Activated naive CD4-positive, alpha-beta T cell treated with anti-CD3 and anti-CD28 coated beads, Interleukin-2, amount 10 ng/mL, durations not matched to agents 7 days and 5 days (primary cell): Measurements from ENCODE around the gene TFDP3.

ENCODE experiments used
- CTCF ChIA-PET: fragments of 350-600 bp; sonication (Branson Sonifier 250); formaldehyde crosslinking; loops from one replicate; lab custom pipeline; 2021; ENCODE audit warnings: antibody characterized with exemption; lab: Charles Lee
- DNase-seq: peaks from one replicate; pipeline ENCODE4 v3.0.0-alpha.2; 2020
- H3K27ac Mint-ChIP-seq: one replicate; pipeline ENCODE4 v1.8.0; 2021; ENCODE audit warnings: mild to moderate bottlenecking, moderate library complexity, mixed read lengths
- H3K27me3 Mint-ChIP-seq: one replicate; pipeline ENCODE4 v1.8.0; 2021; ENCODE audit warnings: mild to moderate bottlenecking, mixed read lengths
- H3K36me3 Mint-ChIP-seq: one replicate; pipeline ENCODE4 v1.8.0; 2021; ENCODE audit warnings: mixed read lengths
- H3K4me1 Mint-ChIP-seq: one replicate; pipeline ENCODE4 v1.8.0; 2021; ENCODE audit warnings: mixed read lengths
- H3K4me3 Mint-ChIP-seq: one replicate; pipeline ENCODE4 v1.8.0; 2021; ENCODE audit warnings: mild to moderate bottlenecking, moderate library complexity, mixed read lengths
- H3K9me3 Mint-ChIP-seq: one replicate; pipeline ENCODE4 v1.8.0; 2021; ENCODE audit warnings: mixed read lengths

The TFDP3 gene

GRCh38 chrX:133218329-133218728, at the start of gene TFDP3:
TSS of gene TFDP3 (minus strand) at chrX:133218354. CDS start at chrX:133218259, 95 bp downstream.
- no peak within 1 kb of the TSS for H3K27ac Mint-ChIP-seq
- H3K4me3 Mint-ChIP-seq = no peak within 1 kb of the TSS
- H3K4me1 Mint-ChIP-seq = no peaks in the 10 kb centered on the region
- H3K27me3 Mint-ChIP-seq = no peaks in the 10 kb centered on the region
- no peaks in the 10 kb centered on the region for H3K9me3 Mint-ChIP-seq
- DNase-seq = no peak
- H3K36me3 Mint-ChIP-seq = no peaks in the 10 kb centered on the region
- CTCF ChIA-PET = no interaction called here

DNA sequence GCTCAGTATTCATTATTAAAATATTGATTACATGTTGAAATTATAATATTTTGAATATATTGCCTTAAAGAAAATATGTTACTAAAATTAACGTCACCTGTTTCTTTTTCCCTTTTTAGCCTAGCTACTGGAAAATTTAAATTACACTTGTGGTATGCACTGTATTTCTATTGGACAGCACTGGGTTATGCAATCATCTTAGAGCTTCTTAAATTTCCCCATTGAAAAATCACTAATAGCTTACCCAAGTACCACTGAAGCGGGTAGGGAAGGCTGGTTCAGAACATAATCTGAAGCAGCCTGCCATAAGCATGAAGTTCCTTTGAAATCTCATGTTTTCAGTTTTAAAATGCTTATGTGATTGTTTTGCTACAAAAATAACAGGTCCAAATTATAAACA, 49.5 kb upstream of the TFDP3 start:
- Mint-ChIP-seq H3K36me3 (no peaks in the 10 kb centered on the region), H3K4me1 (no peaks in the 10 kb centered on the region), H3K9me3 (no peaks in the 10 kb centered on the region), H3K27me3 (no peaks in the 10 kb centered on the region), H3K27ac (no peak overlapping the region), H3K4me3 (no peak overlapping the region)
- DNase-seq = no peak
- CTCF ChIA-PET = no interaction called here

- no peak overlapping the region for H3K27ac Mint-ChIP-seq
- no peaks in the 10 kb centered on the region for H3K9me3 Mint-ChIP-seq
- CTCF ChIA-PET = no interaction called here
- DNase-seq = no peak
- H3K4me3 Mint-ChIP-seq = no peak overlapping the region
- H3K36me3 Mint-ChIP-seq = no peaks in the 10 kb centered on the region
- no peaks in the 10 kb centered on the region for H3K4me1 Mint-ChIP-seq
- no peaks in the 10 kb centered on the region for H3K27me3 Mint-ChIP-seq
These were observed 47.2 kb upstream of the TFDP3 start for GRCh38 chrX:133265331-133265730.

DNA sequence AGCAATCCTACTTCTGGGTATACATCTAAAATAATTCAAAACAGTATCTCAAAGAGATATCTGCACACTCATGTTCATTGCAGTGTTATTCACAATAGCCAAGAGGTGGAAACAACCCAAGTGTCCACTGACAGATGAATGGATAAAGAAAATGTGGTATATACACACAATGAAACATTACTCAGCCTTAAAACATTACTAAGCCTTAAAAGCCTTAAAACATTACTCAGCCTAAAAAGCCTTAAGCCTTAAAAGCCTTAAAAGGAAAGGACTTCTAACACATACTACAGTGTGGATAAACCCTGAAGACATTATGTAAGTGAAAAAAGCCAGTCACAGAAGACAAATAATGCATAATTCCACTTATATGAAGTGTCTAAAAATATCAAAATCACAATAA, 40.3 kb upstream of the TFDP3 start:
- CTCF ChIA-PET = no interaction called here
- H3K27me3 Mint-ChIP-seq = no peaks in the 10 kb centered on the region
- H3K27ac Mint-ChIP-seq = no peak overlapping the region
- DNase-seq = no peak
- H3K4me3 Mint-ChIP-seq = no peak overlapping the region
- H3K36me3 Mint-ChIP-seq = no peaks in the 10 kb centered on the region
- H3K4me1 Mint-ChIP-seq = no peaks in the 10 kb centered on the region
- no peaks in the 10 kb centered on the region for H3K9me3 Mint-ChIP-seq

- Mint-ChIP-seq H3K9me3 (no peaks in the 10 kb centered on the region), H3K36me3 (no peaks in the 10 kb centered on the region), H3K4me1 (no peaks in the 10 kb centered on the region), H3K27ac (no peak overlapping the region), H3K4me3 (no peak overlapping the region), H3K27me3 (no peaks in the 10 kb centered on the region)
- no peak for DNase-seq
- CTCF ChIA-PET = no interaction called here
These were observed 36.5 kb upstream of the TFDP3 start for GRCh38 chrX:133254666-133255065.

GRCh38 chrX:133251204-133251603, 33.0 kb upstream of the TFDP3 start:
- Mint-ChIP-seq H3K4me1 (no peaks in the 10 kb centered on the region), H3K27me3 (no peaks in the 10 kb centered on the region), H3K27ac (no peak overlapping the region), H3K9me3 (peaks cover 2% of the 10 kb centered on the region), H3K4me3 (no peak overlapping the region), H3K36me3 (no peaks in the 10 kb centered on the region)
- CTCF ChIA-PET = no interaction called here
- DNase-seq = no peak

GRCh38 chrX:133250184-133251100, 32.3 kb upstream of the TFDP3 start:
- Mint-ChIP-seq H3K27ac (no peak overlapping the region), H3K27me3 (no peaks in the 10 kb centered on the region), H3K9me3 (peaks cover 2% of the 10 kb centered on the region), H3K36me3 (no peaks in the 10 kb centered on the region), H3K4me1 (no peaks in the 10 kb centered on the region), H3K4me3 (no peak overlapping the region)
- CTCF ChIA-PET = no interaction called here
- no peak for DNase-seq

DNA sequence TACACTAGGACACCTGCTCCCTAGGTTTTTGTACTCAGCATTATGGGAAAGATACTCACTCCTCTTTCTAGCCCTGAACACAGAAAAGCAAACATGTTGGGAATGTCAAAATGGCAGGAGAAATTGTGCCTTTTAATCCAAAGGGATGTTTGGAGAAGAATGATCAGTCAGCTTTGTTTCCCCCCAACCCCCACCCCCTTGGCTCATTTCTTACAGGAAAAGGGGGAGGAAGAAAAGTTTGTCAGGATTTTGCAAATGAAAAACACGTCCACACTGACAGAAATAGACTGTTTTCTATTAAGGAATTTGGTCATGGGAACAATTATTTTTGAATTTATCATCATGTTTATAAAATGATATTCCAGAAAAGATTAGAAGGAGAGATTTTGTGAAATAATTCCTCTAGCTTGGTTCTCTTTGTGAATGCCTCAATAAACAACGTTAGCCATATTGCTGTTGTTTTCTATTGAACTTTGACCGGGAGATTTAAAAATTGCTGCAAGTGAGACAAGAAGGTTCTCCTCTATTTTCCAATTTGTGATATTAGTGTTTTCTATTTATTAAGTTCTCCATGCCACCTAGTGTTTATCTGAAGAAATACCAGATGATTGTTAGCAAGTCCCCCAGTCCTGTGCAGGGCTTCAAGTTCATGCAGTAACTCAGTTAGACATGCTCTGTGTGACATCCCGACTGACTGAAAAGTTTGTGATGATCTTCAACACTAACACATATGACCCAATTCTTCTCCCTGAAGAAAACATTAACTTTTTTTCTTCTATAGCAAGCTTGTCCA, 31.3 kb upstream of the TFDP3 start:
- Mint-ChIP-seq H3K4me1 (no peaks in the 10 kb centered on the region), H3K27ac (no peak overlapping the region), H3K36me3 (no peaks in the 10 kb centered on the region), H3K27me3 (no peaks in the 10 kb centered on the region), H3K4me3 (no peak overlapping the region), H3K9me3 (peaks cover 2% of the 10 kb centered on the region)
- DNase-seq = no peak
- CTCF ChIA-PET = no interaction called here

DNA sequence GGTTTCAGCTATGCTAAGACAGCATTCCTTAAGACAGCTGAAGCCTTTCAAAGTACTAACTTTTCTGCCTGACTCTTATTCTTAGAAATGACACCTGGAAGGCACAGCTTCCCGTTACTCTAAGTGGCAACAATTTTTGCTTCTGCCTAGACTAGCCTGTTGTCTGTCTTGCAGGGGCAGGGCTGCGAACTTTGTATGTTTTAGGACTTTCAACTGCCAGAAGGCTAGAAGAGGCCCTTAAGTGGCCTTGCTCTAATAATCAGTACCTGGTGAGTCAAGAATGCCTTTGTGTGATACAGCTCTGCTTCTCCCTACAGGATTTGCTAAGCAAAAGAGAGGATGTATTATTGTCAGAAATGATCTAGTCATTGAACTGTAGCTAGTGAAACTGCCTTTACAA, 30.0 kb upstream of the TFDP3 start:
- no peaks in the 10 kb centered on the region for H3K4me1 Mint-ChIP-seq
- H3K36me3 Mint-ChIP-seq = no peaks in the 10 kb centered on the region
- H3K27me3 Mint-ChIP-seq = no peaks in the 10 kb centered on the region
- no peak overlapping the region for H3K27ac Mint-ChIP-seq
- no peak overlapping the region for H3K4me3 Mint-ChIP-seq
- no peak for DNase-seq
- peaks cover 2% of the 10 kb centered on the region for H3K9me3 Mint-ChIP-seq
- CTCF ChIA-PET = no interaction called here

DNA sequence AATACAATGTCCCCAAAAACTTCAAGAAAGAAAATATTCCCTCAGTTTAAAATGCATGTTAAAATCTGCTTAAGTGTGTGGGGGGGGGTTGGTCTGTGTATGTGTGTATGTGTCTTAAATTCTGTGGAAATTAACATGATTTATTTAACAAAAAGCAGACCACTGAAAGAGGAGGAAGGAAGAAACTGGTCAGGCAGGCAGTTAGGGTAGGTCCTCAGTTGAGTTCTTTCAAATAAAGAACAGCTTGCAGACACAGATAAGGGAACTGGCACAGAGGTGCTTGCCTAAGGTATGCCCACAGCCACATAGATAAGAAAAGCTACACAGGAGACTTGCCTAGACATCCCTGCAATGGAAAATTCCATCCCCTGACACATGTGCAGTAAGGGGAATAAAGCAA, 28.8 kb upstream of the TFDP3 start:
- H3K4me1 Mint-ChIP-seq = no peaks in the 10 kb centered on the region
- no peaks in the 10 kb centered on the region for H3K27me3 Mint-ChIP-seq
- H3K27ac Mint-ChIP-seq = no peak overlapping the region
- CTCF ChIA-PET = no interaction called here
- no peak overlapping the region for H3K4me3 Mint-ChIP-seq
- no peaks in the 10 kb centered on the region for H3K36me3 Mint-ChIP-seq
- peaks cover 2% of the 10 kb centered on the region for H3K9me3 Mint-ChIP-seq
- no peak for DNase-seq

GRCh38 chrX:133235830-133236229, 17.7 kb upstream of the TFDP3 start:
- Mint-ChIP-seq H3K27me3 (no peaks in the 10 kb centered on the region), H3K27ac (no peak overlapping the region), H3K9me3 (no peaks in the 10 kb centered on the region), H3K4me1 (no peaks in the 10 kb centered on the region), H3K36me3 (no peaks in the 10 kb centered on the region), H3K4me3 (no peak overlapping the region)
- no peak for DNase-seq
- CTCF ChIA-PET = no interaction called here

- Mint-ChIP-seq H3K4me3 (no peak overlapping the region), H3K27me3 (no peaks in the 10 kb centered on the region), H3K9me3 (no peaks in the 10 kb centered on the region), H3K36me3 (no peaks in the 10 kb centered on the region), H3K4me1 (no peaks in the 10 kb centered on the region), H3K27ac (no peak overlapping the region)
- DNase-seq = no peak
- CTCF ChIA-PET = no interaction called here
These were observed 14.2 kb upstream of the TFDP3 start for GRCh38 chrX:133232331-133232730.

- Mint-ChIP-seq H3K27me3 (no peaks in the 10 kb centered on the region), H3K4me1 (no peaks in the 10 kb centered on the region), H3K36me3 (no peaks in the 10 kb centered on the region), H3K27ac (no peak overlapping the region), H3K9me3 (no peaks in the 10 kb centered on the region), H3K4me3 (no peak overlapping the region)
- no peak for DNase-seq
- CTCF ChIA-PET = no interaction called here
These were observed 11.2 kb upstream of the TFDP3 start for GRCh38 chrX:133229361-133229760.

DNA sequence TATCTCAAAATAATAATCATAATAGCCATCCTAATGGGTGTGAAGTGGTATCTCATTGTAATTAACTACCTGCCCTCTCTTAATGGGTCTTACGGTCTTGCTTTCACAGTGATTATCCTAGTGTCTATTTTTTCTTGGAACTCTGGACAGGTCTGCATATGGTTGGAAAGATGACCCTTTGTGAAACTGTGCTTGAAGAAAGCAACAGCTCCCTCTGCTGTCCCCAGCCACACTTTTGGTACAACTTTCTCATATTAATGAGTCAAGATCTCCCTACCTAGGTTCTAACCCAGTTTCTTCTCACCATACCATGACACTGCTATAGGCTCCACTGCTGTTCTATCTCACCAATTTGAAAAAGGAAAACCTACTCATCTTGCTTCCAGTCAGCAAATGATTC, 2.4 kb downstream of the TFDP3 start:
- H3K36me3 Mint-ChIP-seq = no peaks in the 10 kb centered on the region
- no peak for DNase-seq
- H3K4me1 Mint-ChIP-seq = no peaks in the 10 kb centered on the region
- H3K4me3 Mint-ChIP-seq = no peak overlapping the region
- no peak overlapping the region for H3K27ac Mint-ChIP-seq
- H3K27me3 Mint-ChIP-seq = no peaks in the 10 kb centered on the region
- CTCF ChIA-PET = no interaction called here
- no peaks in the 10 kb centered on the region for H3K9me3 Mint-ChIP-seq

GRCh38 chrX:133215017-133215416, 3.1 kb downstream of the TFDP3 start:
- no peaks in the 10 kb centered on the region for H3K4me1 Mint-ChIP-seq
- no peak overlapping the region for H3K4me3 Mint-ChIP-seq
- DNase-seq = no peak
- no peaks in the 10 kb centered on the region for H3K27me3 Mint-ChIP-seq
- CTCF ChIA-PET = no interaction called here
- no peaks in the 10 kb centered on the region for H3K9me3 Mint-ChIP-seq
- no peaks in the 10 kb centered on the region for H3K36me3 Mint-ChIP-seq
- no peak overlapping the region for H3K27ac Mint-ChIP-seq
